ENCODE data around the gene USP34.

- TF ChIP-seq GATA2 (IDR thresholded peaks at IDR 0.05; ENCODE audit: low read depth, low read length) = no peak
- no peak for TF ChIP-seq GATA3 (IDR thresholded peaks at IDR 0.05; ENCODE audit: low read depth, low read length)
Measured at GRCh38 chr2:61277756-61278155, 193.1 kb downstream of the USP34 start.

All from SH-SY5Y (cell line).